ENCODE data around the gene SLC35F3.

The SLC35F3 gene

GRCh38 chr1:234372011-234372757 lies 467.7 kb downstream of the SLC35F3 start:
- H3K27me3 ChIP-seq (ENCODE audit: control insufficient read depth, insufficient read depth, low read length, poor library complexity, severe bottlenecking), result no peaks in the 10 kb centered on the region
- WGBS, 2 experiments, result 86 to 93% methylated on average over 7 to 9 of the region's 9 CpGs
- H3K27ac ChIP-seq (ENCODE audit: insufficient read depth, low read depth, low read length, poor library complexity, severe bottlenecking), result no peak overlapping the region
- no peaks in the 10 kb centered on the region for H3K9me3 ChIP-seq (ENCODE audit: control insufficient read depth, low read length)
- H3K4me3 ChIP-seq (ENCODE audit: insufficient read depth, low read depth, low read length), result peak overlapping the region; percentile 97
- no peaks in the 10 kb centered on the region for H3K4me1 ChIP-seq (ENCODE audit: control insufficient read depth, insufficient read depth, low read length)
- peaks cover 14% of the 10 kb centered on the region for H3K36me3 ChIP-seq (ENCODE audit: control insufficient read depth, insufficient read depth, low read length)

- peak within 1 kb of the TSS; percentile 74 for H3K27ac ChIP-seq (ENCODE audit: insufficient read depth, low read depth, low read length, poor library complexity, severe bottlenecking)
- no peaks in the 10 kb centered on the region for H3K27me3 ChIP-seq (ENCODE audit: control insufficient read depth, insufficient read depth, low read length, poor library complexity, severe bottlenecking)
- peak within 1 kb of the TSS; percentile 97 for H3K4me3 ChIP-seq (ENCODE audit: insufficient read depth, low read depth, low read length)
- WGBS, 2 experiments, result 0% methylated on average over 62 of the region's 62 CpGs
- H3K4me1 ChIP-seq (ENCODE audit: control insufficient read depth, insufficient read depth, low read length), result no peaks in the 10 kb centered on the region
- H3K36me3 ChIP-seq (ENCODE audit: control insufficient read depth, insufficient read depth, low read length), result peaks cover 20% of the 10 kb centered on the region
- no peaks in the 10 kb centered on the region for H3K9me3 ChIP-seq (ENCODE audit: control insufficient read depth, low read length)
Measured at GRCh38 chr1:234373064-234373958, 468.8 kb downstream of the SLC35F3 start, which contains the start of gene COA6. TSS of gene COA6 (plus strand) at chr1:234373456. CDS start at chr1:234373467, 11 bp downstream.

- Histone ChIP-seq H3K27ac (ENCODE audit: insufficient read depth, low read depth, low read length, poor library complexity, severe bottlenecking) (no peak overlapping the region), H3K36me3 (ENCODE audit: control insufficient read depth, insufficient read depth, low read length) (peaks cover 20% of the 10 kb centered on the region), H3K4me3 (ENCODE audit: insufficient read depth, low read depth, low read length) (peak overlapping the region; percentile 97), H3K4me1 (ENCODE audit: control insufficient read depth, insufficient read depth, low read length) (no peaks in the 10 kb centered on the region), H3K9me3 (ENCODE audit: control insufficient read depth, low read length) (no peaks in the 10 kb centered on the region), H3K27me3 (ENCODE audit: control insufficient read depth, insufficient read depth, low read length, poor library complexity, severe bottlenecking) (no peaks in the 10 kb centered on the region)
- WGBS, 2 experiments, result 10 to 11% methylated on average over 5 to 6 of the region's 6 CpGs
Measured at GRCh38 chr1:234373959-234374254, 469.4 kb downstream of the SLC35F3 start.

Data from ectodermal cell (in vitro differentiated cells).